Lower lobe of right lung (tissue), 2 donors: Measurements from ENCODE around the gene FYN. TPM values are rescaled to one million over a fixed set of nuclear protein-coding genes. Genes with fewer than 3 reads are reported as not detected.

Source experiments
- ATAC-seq, 2 donors: fragments of 200-7000 bp; cut with Tn5 transposase; one replicate each; pipeline ENCODE4 v1.9.1; 2020 to 2022; ENCODE audit warnings: mild to moderate bottlenecking in 2 of 2, moderate library complexity in 2 of 2
- DNase-seq: peaks from one replicate; pipeline ENCODE4 v3.0.0-alpha.2; 2020
- H3K27ac ChIP-seq: fragments of 200-600 bp; one replicate; pipeline ENCODE4 v1.8.0; 2022
- H3K27me3 ChIP-seq: fragments of 200-600 bp; one replicate; pipeline ENCODE4 v1.8.0; 2022; ENCODE audit warnings: low read depth
- H3K36me3 ChIP-seq: fragments of 200-600 bp; one replicate; pipeline ENCODE4 v1.8.0; 2022; ENCODE audit warnings: mild to moderate bottlenecking
- H3K4me1 ChIP-seq: fragments of 200-600 bp; one replicate; pipeline ENCODE4 v1.8.0; 2022
- H3K4me3 ChIP-seq: fragments of 200-600 bp; one replicate; pipeline ENCODE4 v1.8.0; 2022; ENCODE audit warnings: mild to moderate bottlenecking
- H3K9me3 ChIP-seq: fragments of 200-600 bp; one replicate; pipeline ENCODE4 v1.8.0; 2022
- intact Hi-C: fragments of 100-400 bp; cut with DNase I; formaldehyde crosslinking; loops from one replicate; pipeline ENCODE4 v1.11.0; 2022
- total RNA-seq: library from RNA; stranded (reverse); fragmentation: NEBNext Ultra II Directional; extraction: Animal tissue kit (Norgen Biotek cat#: 25700); gene quantifications from one replicate; pipeline ENCODE4 v1.2.1, GENCODE V29; 2021
- TF ChIP-seq, protein P1 (sequence below): fragments of 200-600 bp; IDR thresholded peaks from one replicate; pipeline ENCODE4 v1.8.0; 2022; ENCODE audit warnings: antibody characterized with exemption, mild to moderate bottlenecking
- donor health status: DM: no; HTN: yes; CAD: no; lungs with severe emphysema.

FYN gene
- total RNA-seq, 1 donor from 2014 or later, result 99.2 TPM

DNA sequence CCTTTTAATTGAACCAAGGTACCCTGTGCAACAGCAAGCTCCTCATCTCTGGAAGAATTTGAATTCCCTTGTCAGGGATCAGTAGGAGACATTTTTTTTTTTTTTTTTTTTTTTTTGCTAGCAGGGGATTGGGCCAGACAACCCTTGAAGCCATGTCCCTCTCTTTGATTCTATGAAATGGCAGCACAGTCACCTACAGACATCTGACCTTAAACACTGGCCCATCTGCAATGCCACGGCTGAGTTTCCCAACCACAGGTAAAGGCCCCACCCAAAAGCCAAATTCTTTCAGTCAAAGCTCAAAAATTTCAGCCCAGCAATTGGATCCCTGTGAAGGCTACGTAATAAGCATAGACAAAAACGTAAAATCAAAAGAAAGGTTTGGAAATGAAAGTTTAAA is 94.2 kb downstream of the FYN start:
- peaks cover 42% of the 10 kb centered on the region for H3K4me1 ChIP-seq
- H3K9me3 ChIP-seq, result no peaks in the 10 kb centered on the region
- H3K4me3 ChIP-seq, result no peak overlapping the region
- DNase-seq, result no peak
- TF ChIP-seq, protein P1, sequence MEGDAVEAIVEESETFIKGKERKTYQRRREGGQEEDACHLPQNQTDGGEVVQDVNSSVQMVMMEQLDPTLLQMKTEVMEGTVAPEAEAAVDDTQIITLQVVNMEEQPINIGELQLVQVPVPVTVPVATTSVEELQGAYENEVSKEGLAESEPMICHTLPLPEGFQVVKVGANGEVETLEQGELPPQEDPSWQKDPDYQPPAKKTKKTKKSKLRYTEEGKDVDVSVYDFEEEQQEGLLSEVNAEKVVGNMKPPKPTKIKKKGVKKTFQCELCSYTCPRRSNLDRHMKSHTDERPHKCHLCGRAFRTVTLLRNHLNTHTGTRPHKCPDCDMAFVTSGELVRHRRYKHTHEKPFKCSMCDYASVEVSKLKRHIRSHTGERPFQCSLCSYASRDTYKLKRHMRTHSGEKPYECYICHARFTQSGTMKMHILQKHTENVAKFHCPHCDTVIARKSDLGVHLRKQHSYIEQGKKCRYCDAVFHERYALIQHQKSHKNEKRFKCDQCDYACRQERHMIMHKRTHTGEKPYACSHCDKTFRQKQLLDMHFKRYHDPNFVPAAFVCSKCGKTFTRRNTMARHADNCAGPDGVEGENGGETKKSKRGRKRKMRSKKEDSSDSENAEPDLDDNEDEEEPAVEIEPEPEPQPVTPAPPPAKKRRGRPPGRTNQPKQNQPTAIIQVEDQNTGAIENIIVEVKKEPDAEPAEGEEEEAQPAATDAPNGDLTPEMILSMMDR, result no peak
- H3K36me3 ChIP-seq, result no peaks in the 10 kb centered on the region
- H3K27me3 ChIP-seq, result no peaks in the 10 kb centered on the region
- H3K27ac ChIP-seq, result no peak overlapping the region
- no peak for ATAC-seq
- intact Hi-C loops, result no loop called here

DNA sequence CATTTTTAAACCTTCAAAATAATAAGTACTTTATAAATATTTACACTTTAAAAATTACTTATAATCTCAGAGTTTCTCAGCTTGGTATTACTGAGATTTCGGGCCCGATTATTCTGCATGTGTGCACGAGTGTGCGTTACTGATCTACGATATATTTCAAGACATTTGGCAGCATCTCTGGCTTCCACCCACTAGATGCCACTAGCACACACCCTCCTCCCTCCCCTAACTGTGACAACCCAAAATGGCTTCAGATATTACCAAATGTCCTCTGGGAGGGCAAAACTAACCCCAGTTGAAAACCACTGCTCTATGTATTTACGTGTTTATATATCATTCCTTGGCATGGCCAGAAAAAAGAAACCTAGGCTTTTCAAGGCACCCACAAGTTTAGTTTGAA is 95.9 kb downstream of the FYN start:
- Histone ChIP-seq H3K27me3 (no peaks in the 10 kb centered on the region), H3K4me1 (peaks cover 31% of the 10 kb centered on the region), H3K36me3 (no peaks in the 10 kb centered on the region), H3K27ac (peak overlapping the region; percentile 16), H3K4me3 (no peak overlapping the region), H3K9me3 (no peaks in the 10 kb centered on the region)
- TF ChIP-seq, protein P1, result no peak
- intact Hi-C loops, result no loop called here
- ATAC-seq (peak in 1 of 2 donors; percentile 36), DNase-seq (no peak)

GRCh38 chr6:111776236-111777221 is 96.7 kb downstream of the FYN start:
- H3K36me3 ChIP-seq, result no peaks in the 10 kb centered on the region
- H3K27ac ChIP-seq, result peak overlapping the region; percentile 10
- TF ChIP-seq, protein P1, result no peak
- intact Hi-C loops, result no loop called here
- H3K4me1 ChIP-seq, result peaks cover 31% of the 10 kb centered on the region
- ATAC-seq, result no peak
- no peaks in the 10 kb centered on the region for H3K9me3 ChIP-seq
- no peaks in the 10 kb centered on the region for H3K27me3 ChIP-seq
- no peak for DNase-seq
- H3K4me3 ChIP-seq, result no peak overlapping the region

DNA sequence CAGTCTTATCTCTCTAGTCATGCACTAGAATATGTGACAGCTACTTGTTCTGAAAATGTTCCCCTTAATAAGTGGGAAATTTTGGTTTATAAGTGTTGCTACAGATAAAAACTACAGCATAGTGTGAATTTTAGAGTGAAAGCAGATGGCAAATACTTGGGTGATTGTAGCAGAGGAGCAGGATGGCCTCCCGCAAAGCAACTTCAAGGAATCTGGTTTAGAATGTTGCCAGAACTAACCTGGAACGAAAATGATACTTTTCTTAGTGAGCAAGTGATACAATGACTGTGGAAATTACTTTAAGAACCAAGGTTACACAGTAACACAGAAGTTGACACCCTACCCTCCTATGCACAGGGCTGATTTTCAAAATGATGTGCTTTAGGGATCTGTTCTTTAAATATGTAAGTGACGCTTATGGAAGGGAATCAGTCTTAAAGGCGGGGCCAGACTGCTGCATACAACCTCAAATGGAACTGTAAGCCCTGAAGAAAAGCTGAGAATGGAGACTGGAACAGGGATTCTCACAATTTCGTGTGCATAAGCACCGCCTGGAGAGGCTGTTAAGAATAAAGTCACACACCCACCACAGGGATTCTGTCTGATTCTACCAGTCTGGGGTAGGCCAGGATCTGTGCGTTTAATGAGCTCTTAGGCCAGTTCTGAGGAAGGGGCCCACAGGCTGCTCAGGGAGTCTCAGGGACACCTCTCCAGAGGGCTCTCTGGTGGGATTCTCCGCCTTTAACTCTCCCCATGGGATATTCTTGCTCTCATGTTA is 97.9 kb downstream of the FYN start:
- Histone ChIP-seq H3K9me3 (no peaks in the 10 kb centered on the region), H3K27me3 (no peaks in the 10 kb centered on the region), H3K36me3 (no peaks in the 10 kb centered on the region), H3K27ac (no peak overlapping the region), H3K4me3 (no peak overlapping the region), H3K4me1 (peaks cover 31% of the 10 kb centered on the region)
- ATAC-seq (no peak), DNase-seq (no peak)
- intact Hi-C loops, result no loop called here
- TF ChIP-seq, protein P1, result no peak

DNA sequence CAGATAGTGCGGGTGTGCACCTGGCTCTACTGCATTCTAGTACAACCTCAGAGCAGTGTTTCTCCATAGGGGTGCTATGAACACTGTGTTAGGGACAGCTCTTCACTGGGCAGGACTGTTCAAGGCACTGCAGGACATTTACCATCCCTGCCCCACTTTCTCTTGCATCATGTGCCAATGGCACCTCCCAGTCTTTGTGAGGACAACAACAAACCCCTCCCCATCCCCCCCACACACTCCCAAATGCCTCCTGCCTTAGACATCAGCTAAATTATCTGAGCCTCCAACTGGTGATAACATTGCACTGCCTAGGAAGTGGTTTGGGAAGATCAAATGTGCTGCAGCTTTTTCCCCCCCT is 98.9 kb downstream of the FYN start:
- no peak for DNase-seq
- Histone ChIP-seq H3K27ac (no peak overlapping the region), H3K36me3 (no peaks in the 10 kb centered on the region), H3K4me3 (no peak overlapping the region), H3K4me1 (peaks cover 35% of the 10 kb centered on the region), H3K27me3 (no peaks in the 10 kb centered on the region), H3K9me3 (no peaks in the 10 kb centered on the region)
- TF ChIP-seq, protein P1, result no peak
- ATAC-seq, result no peak
- intact Hi-C loops, result no loop called here
